HG02870 (cell line): ENCODE data around the gene RYR2.
"Not testable (repeated sequence)": the region's sequence is repeated elsewhere in the genome, so short reads cannot be mapped to it uniquely, and the experiment has no call there.

ENCODE experiments used
- ATAC-seq: cut with Tn5 transposase; IDR thresholded peaks from one replicate; pipeline ENCODE4 v1.9.1; 2021; ENCODE audit warnings: mild to moderate bottlenecking, moderate library complexity; ENCODE audit not compliant: unreplicated experiment

Gene RYR2

GRCh38 chr1:237834048-237834447 is 792.1 kb downstream of the RYR2 start:
- no peak for ATAC-seq

GRCh38 chr1:237834461-237834860 is 792.5 kb downstream of the RYR2 start:
- no peak for ATAC-seq

- no peak for ATAC-seq
These were observed 796.3 kb downstream of the RYR2 start for GRCh38 chr1:237838320-237838719.

- no peak for ATAC-seq
These were observed 797.0 kb downstream of the RYR2 start for GRCh38 chr1:237838904-237839534.

- no peak for ATAC-seq
These were observed 799.5 kb downstream of the RYR2 start for GRCh38 chr1:237841485-237841884.

- not testable (repeated sequence) for ATAC-seq
These were observed 801.5 kb downstream of the RYR2 start for GRCh38 chr1:237843516-237843915.

GRCh38 chr1:237851210-237851845 is 809.3 kb downstream of the RYR2 start:
- no peak for ATAC-seq

- no peak for ATAC-seq
These were observed 810.4 kb downstream of the RYR2 start for GRCh38 chr1:237852342-237852741.

GRCh38 chr1:237857455-237857854 is 815.5 kb downstream of the RYR2 start:
- ATAC-seq, result no peak

GRCh38 chr1:237858992-237859391 is 817.0 kb downstream of the RYR2 start:
- ATAC-seq, result no peak

- no peak for ATAC-seq
These were observed 820.0 kb downstream of the RYR2 start for GRCh38 chr1:237861944-237862343.

- no peak for ATAC-seq
These were observed 821.2 kb downstream of the RYR2 start for GRCh38 chr1:237863234-237863633.

GRCh38 chr1:237864338-237865244 is 822.6 kb downstream of the RYR2 start:
- no peak for ATAC-seq

- ATAC-seq, result no peak
These were observed 825.5 kb downstream of the RYR2 start for GRCh38 chr1:237867380-237867888.

- ATAC-seq, result no peak
These were observed 827.0 kb downstream of the RYR2 start for GRCh38 chr1:237868817-237869600.

GRCh38 chr1:237873487-237874211 is 831.7 kb downstream of the RYR2 start:
- no peak for ATAC-seq

- no peak for ATAC-seq
These were observed 833.3 kb downstream of the RYR2 start for GRCh38 chr1:237875291-237875690.

- ATAC-seq, result no peak
These were observed 835.6 kb downstream of the RYR2 start for GRCh38 chr1:237877631-237878030.

- no peak for ATAC-seq
These were observed 836.4 kb downstream of the RYR2 start for GRCh38 chr1:237878406-237878805.

GRCh38 chr1:237879195-237879594 is 837.2 kb downstream of the RYR2 start:
- no peak for ATAC-seq
